Stimulated activated CD4-positive, alpha-beta T cell treated with anti-CD3 and anti-CD28 coated beads, Interleukin-12 subunit alpha, Interleukin-12 subunit beta, amount 100 ng/mL, for 48 hours (primary cell): ENCODE data around the gene ANKRD63.
A peak's percentile ranks its signal among the peaks of the same experiment; 100 is the strongest.

Experiments used
- DNase-seq, 3 donors: peaks; one replicate each; pipeline ENCODE4 v3.0.0-alpha.2; 2020; ENCODE audit warnings: low read depth in 2 of 3, low spot score in 1 of 3

ANKRD63 gene

DNA sequence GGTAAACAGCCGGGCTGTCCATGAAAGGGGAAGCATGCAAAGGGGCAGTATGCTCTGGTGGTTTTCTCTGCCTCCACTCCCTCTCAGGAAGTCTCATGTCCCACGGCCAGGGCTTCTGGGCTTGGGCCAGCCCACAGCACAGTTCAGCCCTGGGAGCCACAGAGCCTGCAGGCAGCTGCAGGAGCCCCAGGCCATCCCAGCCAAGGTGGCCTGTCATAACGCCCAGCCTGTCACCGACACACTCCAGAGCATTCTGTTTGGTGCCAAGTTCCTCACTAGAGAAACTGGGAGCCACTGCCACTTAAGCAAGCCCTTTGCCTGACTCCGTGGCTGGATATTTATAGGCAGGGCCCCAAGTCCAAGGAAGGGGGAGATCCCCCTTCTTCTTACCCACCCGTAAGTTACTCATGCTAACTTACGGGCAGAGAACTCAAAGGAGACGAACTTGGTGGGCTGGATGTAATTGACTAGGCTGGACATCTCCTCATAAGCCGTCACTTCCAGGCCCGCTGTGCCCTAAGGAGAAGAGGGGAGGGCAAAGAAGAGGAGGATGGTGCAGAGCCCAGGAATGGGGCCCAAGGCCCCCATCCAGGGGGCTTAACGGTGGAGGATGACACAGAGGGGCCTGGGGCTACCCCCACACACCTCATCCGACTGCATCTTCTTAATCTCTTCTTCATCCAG is 13.2 kb upstream of the ANKRD63 start:
- DNase-seq: no peak

DNA sequence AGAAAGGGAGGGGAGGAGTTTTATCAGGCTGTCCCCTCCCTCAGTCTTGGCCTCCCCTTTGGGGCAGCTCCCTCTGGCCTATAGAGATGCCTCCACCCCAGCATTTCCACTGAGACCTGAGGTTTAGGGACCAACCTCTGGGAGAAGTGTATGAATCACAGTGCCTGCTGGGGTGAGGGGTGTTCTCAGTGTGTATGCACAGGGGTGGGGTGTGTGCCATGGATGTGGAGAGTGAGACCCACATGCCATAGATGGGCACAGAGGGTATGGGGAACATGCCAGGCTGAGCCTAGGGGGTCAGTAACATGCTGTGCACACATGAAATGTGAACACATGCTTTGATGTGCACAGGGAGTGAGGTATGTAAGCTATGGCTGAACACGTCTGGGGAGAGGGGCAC is 12.4 kb upstream of the ANKRD63 start:
- no peak for DNase-seq

DNA sequence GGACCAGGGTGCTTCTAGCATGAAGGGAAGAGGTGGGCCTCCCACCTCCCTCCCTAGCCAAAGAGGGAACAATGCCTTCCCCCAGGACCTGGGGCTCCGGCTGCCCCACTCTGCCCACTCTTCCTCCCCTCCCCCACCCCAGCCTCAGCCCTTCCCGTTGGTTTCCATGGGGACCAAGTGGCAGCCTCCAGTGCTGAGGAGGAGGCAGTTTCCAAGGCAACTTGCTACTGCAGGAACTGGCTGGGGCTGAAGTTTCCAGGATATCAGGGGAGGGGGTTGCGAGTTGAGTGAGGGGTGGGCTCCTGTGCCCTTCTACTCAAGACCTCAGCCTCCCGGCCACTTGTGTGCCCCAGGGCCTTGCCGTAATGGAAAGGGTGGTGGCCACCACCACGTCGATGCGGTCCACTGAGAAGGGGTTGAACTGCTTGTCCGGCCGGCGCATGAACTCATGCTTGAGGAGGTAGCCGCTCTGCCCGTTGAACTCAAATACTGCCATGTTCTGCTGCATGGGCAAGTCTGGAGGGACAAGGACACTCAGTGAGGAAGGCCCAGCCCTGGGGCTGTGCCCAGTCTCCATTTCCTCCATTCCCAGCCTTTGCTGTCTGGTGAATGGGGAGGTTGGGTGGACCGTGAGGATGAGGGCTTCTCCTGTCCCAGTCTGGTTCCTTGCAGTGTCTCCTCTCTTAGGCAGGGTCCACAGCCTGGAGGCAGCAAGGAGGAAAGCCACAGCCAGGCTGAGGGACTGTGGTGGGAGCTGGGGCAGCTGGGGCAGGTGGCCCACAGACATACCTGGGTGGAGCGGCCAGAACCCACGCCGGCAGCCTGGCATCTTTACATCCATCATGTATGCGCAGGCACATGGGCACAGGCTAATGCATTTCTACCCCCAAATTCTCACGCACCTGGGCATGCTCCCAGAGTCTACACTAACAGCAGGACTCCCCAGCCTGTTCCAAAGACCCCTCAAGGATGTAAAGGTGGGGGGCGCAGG is 11.3 kb upstream of the ANKRD63 start:
- no peak for DNase-seq

DNA sequence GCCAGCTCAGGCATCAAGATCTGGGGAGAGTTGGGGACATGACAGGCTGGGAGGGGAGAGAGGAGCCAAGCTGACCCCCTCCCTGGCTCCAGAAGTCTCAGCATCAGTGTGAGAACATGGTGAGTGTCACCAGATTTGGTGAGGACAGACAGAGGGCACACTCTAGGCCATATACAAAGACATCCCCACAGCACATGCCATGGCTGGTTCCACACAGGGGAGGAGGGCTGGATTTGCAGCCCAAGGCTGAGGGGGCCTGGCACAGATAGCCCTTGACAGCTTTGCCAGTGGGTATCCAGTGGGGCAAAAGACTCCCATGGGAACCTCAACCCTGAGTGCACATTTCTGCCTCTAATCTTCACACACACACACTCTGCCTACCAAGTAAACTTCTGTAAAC is 10.1 kb upstream of the ANKRD63 start:
- no peak for DNase-seq

DNA sequence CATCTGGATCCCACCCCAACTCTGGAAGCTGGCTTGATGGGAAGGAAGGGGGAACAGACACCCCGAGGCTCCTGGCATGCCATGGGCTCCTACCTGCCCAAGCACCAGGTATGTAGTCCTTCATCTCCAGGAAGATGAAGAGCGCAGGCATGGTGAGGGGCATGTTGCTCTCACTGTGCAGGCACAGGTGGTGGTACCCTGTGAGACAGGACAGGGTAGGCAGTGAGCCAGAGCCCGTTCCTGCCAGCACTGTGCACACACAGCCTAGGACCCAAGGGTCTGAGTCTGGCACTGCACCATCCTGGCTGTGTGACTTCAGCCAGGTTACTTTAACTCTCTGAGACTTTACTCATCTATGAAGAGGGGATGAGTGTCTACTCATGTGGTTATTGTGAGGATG is 9.4 kb upstream of the ANKRD63 start:
- no peak for DNase-seq

DNA sequence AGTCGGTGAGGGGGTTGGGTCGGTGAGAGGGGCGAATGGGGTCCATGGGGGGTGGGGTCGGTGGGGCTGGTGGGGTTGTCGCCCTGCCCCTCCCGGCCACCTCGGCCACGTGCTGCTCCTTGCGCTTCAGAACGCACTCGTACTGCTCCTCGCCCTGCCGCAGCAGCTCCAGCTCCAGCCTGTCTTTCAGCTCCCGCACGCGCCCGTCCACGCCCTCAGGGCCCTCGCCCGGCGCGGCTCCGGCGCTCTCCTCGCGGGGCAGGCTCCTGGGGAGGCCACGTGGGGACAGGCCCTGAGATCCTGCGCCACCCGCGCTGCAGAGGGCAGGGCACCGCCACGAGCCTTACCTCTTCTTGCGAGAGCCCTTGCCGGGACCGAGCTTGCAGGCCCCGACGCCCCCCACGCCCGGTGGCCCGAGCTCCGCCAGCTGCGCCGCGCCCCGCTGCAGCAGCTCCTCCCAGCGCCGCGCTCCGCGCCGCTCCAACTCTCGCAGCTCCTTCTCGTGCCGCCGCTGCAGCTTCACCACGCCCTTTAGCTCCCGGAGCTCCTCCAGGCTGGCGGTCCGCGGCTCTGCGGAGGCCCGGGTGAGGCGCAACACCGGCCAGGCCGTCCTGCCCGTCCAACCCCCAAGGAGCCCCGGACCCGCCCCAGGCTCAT is 8.2 kb upstream of the ANKRD63 start:
- no peak for DNase-seq

DNA sequence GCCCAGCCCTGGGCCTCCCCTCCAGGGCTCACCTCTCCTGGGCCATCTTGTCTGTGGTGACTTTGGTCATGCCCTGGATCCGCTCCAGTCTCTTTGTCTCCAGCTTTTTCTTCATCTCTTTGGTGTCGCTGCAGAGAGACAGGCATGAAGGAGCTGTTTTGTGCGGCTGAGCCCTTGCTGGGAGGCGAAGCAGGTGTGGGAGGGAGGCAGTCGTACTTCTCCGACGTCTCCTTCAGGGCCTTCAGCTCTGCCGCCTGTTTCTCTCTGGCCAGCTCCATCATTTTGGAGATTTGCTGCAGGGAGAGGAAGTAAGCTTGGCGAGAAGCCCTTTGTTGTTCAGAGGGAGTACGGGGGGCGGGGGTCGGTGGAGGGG is 7.7 kb upstream of the ANKRD63 start:
- DNase-seq: no peak

DNA sequence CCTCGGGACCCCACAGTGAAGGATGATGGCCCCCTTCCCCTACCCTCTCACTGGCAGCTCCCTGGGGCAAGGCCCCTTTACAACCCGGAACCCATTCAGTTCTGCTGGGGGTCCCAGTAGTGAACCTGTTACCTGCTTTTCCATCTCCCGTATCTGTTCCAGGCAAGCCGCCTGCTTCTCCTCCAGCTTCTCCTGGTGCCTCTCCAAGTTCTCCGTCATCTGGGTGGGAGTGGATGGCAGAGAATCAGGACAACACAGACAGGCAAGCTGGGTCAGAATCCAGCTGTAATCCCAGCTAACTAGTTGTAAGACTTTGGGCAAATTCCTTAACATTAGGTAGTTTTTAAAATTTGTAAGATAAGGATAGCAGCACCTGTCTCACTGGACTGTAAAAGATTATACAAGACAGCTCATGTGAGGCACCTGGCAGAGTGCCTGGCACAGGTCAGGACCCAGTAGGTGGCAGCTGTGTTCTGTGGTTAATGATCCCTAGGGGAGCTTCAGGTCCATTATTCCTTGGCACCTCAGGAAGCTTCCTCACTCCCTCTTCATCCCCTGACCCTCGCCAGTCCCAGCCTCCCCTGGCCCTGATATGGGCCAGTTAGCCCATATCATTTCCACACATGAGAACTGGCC is 6.4 kb upstream of the ANKRD63 start:
- no peak for DNase-seq

DNA sequence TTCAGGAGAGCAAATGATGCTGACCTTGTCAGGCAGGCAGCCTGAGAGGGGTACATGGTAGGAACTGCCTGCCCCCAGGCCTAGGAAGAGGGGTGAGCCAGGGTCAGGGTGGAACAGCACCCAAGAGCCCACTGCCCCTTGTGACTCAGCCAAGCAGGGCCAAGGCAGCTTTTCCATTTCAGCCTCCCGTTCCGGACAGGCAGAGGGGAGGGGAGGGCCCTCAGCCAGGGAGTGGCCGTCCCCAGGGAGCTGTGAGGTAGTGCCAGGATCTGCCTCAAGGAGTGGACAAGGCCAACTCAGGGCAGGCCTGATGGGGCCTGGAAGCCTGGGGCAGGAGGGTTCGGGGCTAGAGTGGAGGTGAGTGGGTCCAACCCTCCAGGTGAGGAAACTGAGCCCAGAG is 5.1 kb upstream of the ANKRD63 start:
- no peak for DNase-seq

DNA sequence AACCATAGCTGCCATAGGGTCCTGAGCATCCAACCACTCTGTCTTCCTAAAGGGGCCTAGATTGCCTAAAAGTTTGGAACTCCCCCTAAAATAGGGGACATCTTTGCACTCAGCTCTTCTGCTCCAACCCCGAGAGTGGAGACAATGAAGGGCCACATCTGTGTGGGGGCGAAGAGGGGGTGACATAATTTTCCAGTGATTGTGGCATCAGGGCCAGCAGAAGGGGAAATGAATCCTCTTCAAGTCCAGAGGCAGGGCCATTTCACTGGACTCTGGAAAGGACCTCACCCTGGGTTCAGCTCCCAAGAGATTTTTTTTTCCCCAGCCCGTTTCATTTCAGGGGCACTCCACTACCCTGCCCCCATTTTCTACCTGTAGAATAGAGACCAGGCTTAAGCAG is 4.6 kb upstream of the ANKRD63 start:
- no peak for DNase-seq

DNA sequence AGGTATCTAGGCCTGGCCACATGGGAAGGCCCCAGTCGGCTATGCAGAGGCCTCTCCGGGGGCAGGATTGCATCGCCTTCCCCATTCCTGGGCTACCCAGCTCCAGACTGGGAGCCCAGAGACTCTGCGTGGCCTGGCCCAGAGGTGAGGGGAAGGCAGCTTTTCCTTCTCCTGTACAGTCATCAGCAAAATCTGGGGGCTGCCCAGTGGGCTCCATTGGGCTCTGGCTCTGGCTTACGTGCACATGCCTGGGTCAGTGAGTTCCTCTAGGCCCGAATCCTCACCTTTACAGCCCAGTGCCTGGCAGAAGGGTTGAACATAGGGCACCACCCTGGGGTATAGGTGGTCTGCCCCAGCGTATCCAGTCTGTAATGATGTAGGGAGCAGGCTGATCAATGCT is 3.9 kb upstream of the ANKRD63 start:
- DNase-seq: no peak

DNA sequence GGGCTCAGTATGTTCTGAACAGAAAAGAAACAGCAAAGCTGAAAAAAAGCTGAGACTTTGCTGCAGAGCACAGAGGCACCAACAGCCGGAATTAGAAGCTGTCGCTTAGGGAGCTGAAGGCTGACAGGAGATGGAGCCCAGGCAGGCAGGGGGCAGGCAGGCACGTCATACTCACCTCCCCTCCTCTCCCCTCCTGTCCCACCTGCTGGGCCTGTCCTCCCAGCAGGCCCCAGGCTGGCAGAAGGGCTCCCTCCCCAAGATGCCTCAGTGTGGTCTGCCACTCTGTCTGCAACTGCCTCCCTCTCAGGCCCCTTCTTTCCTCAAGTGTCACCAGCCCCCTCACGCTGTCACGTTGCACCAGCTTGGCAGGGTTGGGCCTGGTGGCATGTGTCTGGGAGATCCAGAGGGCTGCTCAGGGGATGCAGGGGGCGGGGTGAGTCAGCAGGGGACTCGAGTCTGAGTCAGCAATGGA is 3.2 kb upstream of the ANKRD63 start:
- DNase-seq: no peak

DNA sequence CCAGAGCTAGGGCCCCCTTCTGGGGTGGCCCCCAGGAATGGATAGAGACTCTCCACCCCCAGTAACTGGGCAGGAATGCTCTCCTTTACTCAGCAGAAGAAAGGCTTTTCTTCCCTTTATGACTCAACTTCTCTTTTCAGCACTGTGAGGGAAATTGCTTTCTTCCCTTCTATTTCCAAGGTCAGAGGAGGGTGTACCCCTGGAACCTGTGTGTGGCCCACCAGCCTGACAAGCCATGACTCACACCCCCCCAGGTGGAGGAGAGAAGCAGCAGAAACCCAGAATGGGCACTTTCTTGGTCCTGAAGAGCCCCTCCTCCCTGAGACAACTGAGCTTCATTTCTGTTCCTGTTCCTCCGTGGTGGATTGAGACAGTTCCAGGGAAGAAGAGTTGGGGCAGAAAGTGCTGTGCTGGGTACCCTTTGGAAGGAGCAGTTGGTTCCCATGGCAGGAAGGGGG is 2.7 kb upstream of the ANKRD63 start:
- no peak for DNase-seq

DNA sequence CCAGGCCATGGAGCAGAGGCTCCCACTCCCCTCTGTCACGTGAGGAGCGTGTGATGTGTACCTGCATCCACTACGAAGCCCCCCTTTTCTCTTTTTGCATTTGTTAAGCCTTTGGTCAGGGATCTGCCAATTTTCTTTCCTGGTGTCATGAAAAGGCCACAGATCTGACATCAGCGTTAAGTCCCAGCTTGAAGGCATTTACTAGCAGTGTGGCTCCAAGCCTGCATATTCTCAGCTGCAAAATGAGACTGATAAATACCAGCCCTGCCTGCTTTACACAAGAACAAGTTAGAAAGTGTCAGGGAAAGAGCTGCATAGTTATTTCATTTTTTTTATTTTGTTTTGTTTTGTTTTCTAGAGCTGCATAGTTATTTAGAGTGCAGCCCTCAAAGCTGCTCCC is 2.3 kb upstream of the ANKRD63 start:
- no peak for DNase-seq

DNA sequence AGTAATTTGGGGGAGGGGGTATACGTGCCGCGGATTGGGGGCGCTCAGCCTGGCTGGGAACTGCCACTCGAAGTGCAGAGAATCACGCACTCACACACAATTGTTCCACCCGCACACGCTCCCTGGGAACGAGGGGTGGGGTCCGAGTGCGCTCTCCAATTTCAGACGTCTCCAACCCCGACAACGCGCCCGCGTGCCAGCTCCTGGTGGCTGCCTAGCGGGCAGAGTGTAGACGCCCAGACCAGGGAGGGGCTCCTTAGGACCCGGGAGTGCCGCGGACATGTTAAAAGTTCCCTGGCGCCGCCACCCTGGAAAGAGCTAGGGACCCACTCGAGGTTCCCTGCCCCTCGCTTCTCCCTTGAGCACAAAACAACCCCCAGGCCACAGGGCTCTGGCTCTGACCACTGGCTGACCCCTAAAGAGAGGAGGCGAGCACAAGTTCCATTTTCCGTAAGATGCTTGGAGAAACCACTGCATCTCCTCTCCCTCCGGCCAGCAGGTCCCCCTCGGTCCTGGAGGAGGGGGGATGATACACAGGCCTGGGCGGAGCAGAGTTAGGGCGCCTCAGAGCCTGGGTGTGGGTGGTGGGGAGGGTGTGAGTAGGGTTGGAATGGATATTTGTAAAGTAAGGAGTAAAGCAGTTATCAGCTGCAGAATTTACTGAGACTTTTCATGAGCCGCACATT is 894 bp upstream of the ANKRD63 start:
- DNase-seq: no peak

DNA sequence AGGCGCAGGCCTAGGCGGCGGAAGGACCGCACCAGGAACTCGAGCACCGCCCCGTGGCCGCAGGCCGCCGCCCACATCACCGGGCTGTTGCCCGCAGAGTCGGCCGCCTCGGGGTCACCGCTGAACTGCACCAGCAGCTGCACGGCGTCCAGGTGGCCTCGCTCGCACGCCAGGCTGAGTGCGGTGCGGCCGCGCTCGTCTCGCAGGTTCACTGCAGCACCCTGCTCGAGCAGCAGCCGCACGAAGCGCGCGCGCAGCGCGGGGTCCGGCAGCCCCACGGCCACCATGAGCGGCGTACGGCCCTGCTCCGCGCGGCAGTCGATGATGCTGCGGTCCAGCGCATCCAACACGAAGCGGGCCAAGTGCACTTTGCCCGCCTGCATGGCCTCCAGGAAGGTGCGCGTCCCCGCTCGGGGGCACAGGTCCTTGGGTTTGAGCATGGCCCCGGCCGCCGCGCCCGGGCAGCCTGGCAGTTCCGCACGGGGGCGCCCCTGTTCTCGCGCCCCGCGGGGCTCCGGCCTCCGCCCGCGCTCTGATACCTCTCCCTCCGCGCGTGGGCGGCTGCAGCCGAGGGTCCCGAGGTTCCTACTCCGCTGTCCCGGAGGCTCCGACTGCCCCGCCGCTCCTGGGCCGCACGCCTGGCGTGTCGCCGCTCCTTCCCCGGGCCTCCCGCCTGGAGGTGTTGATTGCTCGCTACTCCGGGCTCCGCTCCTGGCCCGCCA is 556 bp downstream of the ANKRD63 start:
- DNase-seq: peak in 2 of 3 donors; percentile 26 to 31

DNA sequence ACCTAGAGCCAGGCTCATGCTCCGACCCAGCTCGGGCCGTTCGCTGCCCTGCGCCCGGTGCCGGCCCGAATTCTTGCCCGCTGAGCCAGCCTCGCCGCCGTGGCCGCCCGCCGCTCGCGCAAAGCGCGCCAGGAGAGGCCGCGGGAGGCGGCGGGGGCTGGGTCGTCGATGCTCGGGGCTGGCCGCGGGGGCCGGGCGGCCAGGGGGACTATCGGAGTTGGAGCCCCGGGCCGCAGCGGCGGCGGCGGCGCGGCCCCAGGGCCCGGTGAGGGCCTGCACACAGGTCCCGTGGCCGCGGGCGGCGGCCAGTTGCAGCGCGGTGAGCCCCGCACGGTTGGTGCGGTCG is 1.1 kb downstream of the ANKRD63 start:
- DNase-seq: no peak

DNA sequence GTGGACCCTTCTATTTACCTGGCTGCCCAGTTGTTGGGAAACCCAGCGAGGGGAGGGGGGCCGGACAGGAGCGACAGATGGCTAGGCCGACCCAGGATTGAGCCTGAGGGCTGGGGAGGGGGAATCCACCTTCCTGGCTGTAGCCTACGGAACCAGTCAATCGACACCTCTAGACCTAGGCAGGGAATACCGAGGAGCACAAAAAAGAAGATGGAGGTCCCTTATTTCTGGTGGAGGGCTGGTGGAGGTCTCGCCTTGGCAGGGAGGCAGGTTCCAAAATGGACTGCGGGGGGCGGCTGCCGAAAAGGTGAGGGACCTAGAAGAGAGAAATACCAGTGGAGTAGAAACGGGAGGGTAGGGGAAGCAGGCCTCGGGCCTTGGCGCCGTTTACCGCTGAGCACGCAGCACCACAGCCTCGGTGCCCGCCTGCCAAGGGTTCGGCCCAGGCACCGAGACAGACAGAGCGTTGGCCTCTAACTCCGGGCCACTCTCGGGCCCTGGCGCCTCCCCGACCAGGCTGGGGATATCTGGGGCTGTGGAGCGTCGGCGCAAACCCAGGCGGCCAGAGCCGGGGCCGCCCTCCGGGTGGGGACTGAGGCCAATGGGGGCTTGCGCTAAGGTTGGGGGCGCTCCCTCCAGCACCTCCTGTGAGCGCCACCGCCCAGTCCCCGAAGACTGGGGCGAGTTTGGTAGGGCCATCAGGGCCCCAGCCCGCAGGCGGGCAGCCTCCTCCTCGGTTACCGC is 1.6 kb downstream of the ANKRD63 start:
- DNase-seq: no peak

DNA sequence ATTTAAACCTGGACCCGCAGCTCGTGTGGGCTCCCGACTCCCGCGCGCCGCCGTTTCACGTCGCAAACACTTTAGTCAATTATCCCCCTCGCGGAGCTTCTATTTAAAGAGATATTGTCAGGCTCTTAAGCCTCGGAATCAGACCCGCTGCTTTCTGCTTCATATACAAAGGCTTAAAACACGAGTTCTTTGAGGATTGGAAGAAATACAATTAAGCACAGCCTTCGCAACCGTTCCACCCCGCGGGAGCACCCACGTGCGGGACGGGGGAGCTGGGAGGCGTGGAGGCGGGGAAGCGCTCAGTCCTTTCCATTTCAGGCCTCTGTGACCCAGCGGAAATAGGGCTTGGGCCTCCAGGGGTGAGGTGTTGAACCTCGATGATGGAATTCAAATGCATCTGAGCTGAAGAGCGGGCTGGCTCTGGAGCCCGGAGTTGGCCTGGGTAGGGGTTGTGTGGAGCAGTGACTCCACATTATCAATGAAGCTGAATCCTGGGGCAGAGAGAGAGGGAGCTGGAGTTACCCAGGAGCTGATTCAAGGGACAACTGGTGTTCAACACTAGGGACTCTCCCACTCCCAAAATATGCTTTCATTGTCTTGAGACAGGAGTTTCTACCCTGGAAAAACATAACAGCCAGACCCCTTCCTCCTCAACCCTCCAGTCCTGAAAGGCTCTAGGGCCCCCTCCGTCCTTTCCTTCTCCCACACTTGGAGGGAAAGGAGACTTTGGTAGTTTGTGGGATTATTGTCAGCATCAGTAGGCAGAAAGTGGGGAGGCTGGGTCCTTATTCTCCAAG is 2.4 kb downstream of the ANKRD63 start:
- no peak for DNase-seq
